ENCODE measurements around the gene SEPHS2. TPM values are rescaled to one million over a fixed set of nuclear protein-coding genes. Genes with fewer than 3 reads are reported as not detected.

Gene SEPHS2
- polyA plus RNA-seq, 1 donor from 2014 or later = 9.8 TPM

DNA sequence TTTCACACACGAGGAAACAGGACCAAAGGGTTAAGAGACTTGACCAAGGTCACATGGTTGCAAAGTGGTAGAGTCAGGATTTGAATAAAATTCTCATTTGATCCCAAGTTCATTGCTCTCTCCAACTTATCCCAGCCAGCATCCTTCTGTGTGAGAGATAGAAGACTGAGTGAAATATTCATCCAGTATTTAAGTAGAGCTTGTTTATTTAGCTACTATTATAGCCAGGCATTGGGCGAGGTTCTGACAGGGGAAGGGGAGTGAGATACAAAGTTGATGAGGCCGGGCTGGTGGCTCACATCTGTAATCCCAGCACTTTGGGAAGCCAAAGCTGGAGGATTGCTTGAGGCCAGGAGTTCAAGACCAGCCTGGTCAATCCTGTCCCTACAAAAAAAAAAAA is 31.3 kb upstream of the SEPHS2 start:
- Histone ChIP-seq H4K20me1 (ENCODE audit: insufficient read depth) (no peaks in the 10 kb centered on the region), H3K9ac (ENCODE audit: low read length) (no peak overlapping the region), H3K79me2 (replicated peaks; ENCODE audit: insufficient read depth, low read length) (no peaks in the 10 kb centered on the region), H3K4me2 (ENCODE audit: low read length) (no peak overlapping the region), H3K4me3 (ENCODE audit: low read length) (no peak overlapping the region), H2AFZ (ENCODE audit: low read depth, low read length) (no peak overlapping the region), H3K36me3 (ENCODE audit: insufficient read depth, low read length) (no peaks in the 10 kb centered on the region), H3F3A (ENCODE audit: insufficient read depth, low read length, poor library complexity, severe bottlenecking) (no peaks in the 10 kb centered on the region), H3K27me3 (ENCODE audit: insufficient read depth, low read depth, low read length) (no peaks in the 10 kb centered on the region), H3K9me3 (ENCODE audit: low read length) (no peaks in the 10 kb centered on the region), H3K27ac (ENCODE audit: low read length) (no peak overlapping the region), H3K9me2 (ENCODE audit: insufficient read depth, low read length) (no peaks in the 10 kb centered on the region)
- TF ChIP-seq POLR2AphosphoS5 (IDR thresholded peaks at IDR 0.05) (no peak), EP300 (conservative IDR thresholded peaks at IDR 0.05; ENCODE audit: poor library complexity, severe bottlenecking) (no peak)

DNA sequence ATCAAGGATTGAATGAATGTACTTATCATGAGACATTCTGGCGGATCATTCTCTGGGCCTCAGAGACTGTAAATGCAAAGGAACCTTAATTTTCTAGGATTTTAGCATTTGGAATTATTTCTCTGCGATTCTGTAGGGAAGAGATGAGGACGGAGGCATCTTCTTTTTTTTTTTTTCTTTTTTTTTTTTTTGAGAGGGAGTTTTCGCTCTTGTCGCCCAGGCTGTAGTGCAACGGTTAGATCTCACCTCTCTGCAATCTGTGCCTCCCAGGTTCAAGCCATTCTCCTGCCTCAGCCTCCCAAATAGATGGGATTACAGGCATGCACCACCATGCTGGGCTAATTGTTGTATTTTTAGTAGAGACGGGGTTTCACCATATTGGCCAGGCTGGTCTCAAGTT is 29.0 kb upstream of the SEPHS2 start:
- Histone ChIP-seq H3K27me3 (ENCODE audit: insufficient read depth, low read depth, low read length) (no peaks in the 10 kb centered on the region), H3K36me3 (ENCODE audit: insufficient read depth, low read length) (no peaks in the 10 kb centered on the region), H3K4me3 (ENCODE audit: low read length) (no peak overlapping the region), H3K4me2 (ENCODE audit: low read length) (no peak overlapping the region), H3K9me2 (ENCODE audit: insufficient read depth, low read length) (no peaks in the 10 kb centered on the region), H2AFZ (ENCODE audit: low read depth, low read length) (no peak overlapping the region), H3K9ac (ENCODE audit: low read length) (no peak overlapping the region), H3K9me3 (ENCODE audit: low read length) (no peaks in the 10 kb centered on the region), H3K79me2 (replicated peaks; ENCODE audit: insufficient read depth, low read length) (no peaks in the 10 kb centered on the region), H4K20me1 (ENCODE audit: insufficient read depth) (no peaks in the 10 kb centered on the region), H3F3A (ENCODE audit: insufficient read depth, low read length, poor library complexity, severe bottlenecking) (no peaks in the 10 kb centered on the region), H3K27ac (ENCODE audit: low read length) (no peak overlapping the region)
- TF ChIP-seq MXI1 (conservative IDR thresholded peaks at IDR 0.05; ENCODE audit: poor library complexity, severe bottlenecking) = no peak
- TF ChIP-seq RAD21 (conservative IDR thresholded peaks at IDR 0.05) = no peak
- TF ChIP-seq SMC3 (conservative IDR thresholded peaks at IDR 0.05; ENCODE audit: poor library complexity) = no peak
- no peak for TF ChIP-seq TAF1 (IDR thresholded peaks at IDR 0.05; ENCODE audit: low read depth)
- TF ChIP-seq REST (IDR thresholded peaks at IDR 0.05; ENCODE audit: borderline replicate concordance) = no peak
- TF ChIP-seq EP300 (conservative IDR thresholded peaks at IDR 0.05; ENCODE audit: poor library complexity, severe bottlenecking) = no peak
- no peak for TF ChIP-seq CTCF (IDR thresholded peaks at IDR 0.05; ENCODE audit: poor library complexity, severe bottlenecking)
- no peak for TF ChIP-seq POLR2AphosphoS5 (IDR thresholded peaks at IDR 0.05)
- no peak for TF ChIP-seq EZH2 (IDR thresholded peaks at IDR 0.05; ENCODE audit: borderline replicate concordance, insufficient read depth, low read length, poor library complexity, severe bottlenecking)

- Histone ChIP-seq H4K20me1 (ENCODE audit: insufficient read depth) (no peaks in the 10 kb centered on the region), H3K4me3 (ENCODE audit: low read length) (no peak overlapping the region), H2AFZ (ENCODE audit: low read depth, low read length) (no peak overlapping the region), H3K27me3 (ENCODE audit: insufficient read depth, low read depth, low read length) (no peaks in the 10 kb centered on the region), H3K36me3 (ENCODE audit: insufficient read depth, low read length) (no peaks in the 10 kb centered on the region), H3K4me2 (ENCODE audit: low read length) (no peak overlapping the region), H3F3A (ENCODE audit: insufficient read depth, low read length, poor library complexity, severe bottlenecking) (no peaks in the 10 kb centered on the region), H3K27ac (ENCODE audit: low read length) (no peak overlapping the region), H3K79me2 (replicated peaks; ENCODE audit: insufficient read depth, low read length) (no peaks in the 10 kb centered on the region), H3K9me3 (ENCODE audit: low read length) (no peaks in the 10 kb centered on the region), H3K9ac (ENCODE audit: low read length) (no peak overlapping the region), H3K9me2 (ENCODE audit: insufficient read depth, low read length) (no peaks in the 10 kb centered on the region)
- TF ChIP-seq POLR2AphosphoS5 (IDR thresholded peaks at IDR 0.05) (no peak), CTCF (IDR thresholded peaks at IDR 0.05; ENCODE audit: poor library complexity, severe bottlenecking) (no peak), SMC3 (conservative IDR thresholded peaks at IDR 0.05; ENCODE audit: poor library complexity) (no peak), RAD21 (conservative IDR thresholded peaks at IDR 0.05) (no peak), REST (IDR thresholded peaks at IDR 0.05; ENCODE audit: borderline replicate concordance) (no peak), EP300 (conservative IDR thresholded peaks at IDR 0.05; ENCODE audit: poor library complexity, severe bottlenecking) (no peak), EZH2 (IDR thresholded peaks at IDR 0.05; ENCODE audit: borderline replicate concordance, insufficient read depth, low read length, poor library complexity, severe bottlenecking) (no peak), MXI1 (conservative IDR thresholded peaks at IDR 0.05; ENCODE audit: poor library complexity, severe bottlenecking) (no peak), TAF1 (IDR thresholded peaks at IDR 0.05; ENCODE audit: low read depth) (no peak)
Observed at GRCh38 chr16:30474074-30474452, 28.4 kb upstream of the SEPHS2 start.
